ENCODE results near the gene MBLAC1.

The MBLAC1 gene

DNA sequence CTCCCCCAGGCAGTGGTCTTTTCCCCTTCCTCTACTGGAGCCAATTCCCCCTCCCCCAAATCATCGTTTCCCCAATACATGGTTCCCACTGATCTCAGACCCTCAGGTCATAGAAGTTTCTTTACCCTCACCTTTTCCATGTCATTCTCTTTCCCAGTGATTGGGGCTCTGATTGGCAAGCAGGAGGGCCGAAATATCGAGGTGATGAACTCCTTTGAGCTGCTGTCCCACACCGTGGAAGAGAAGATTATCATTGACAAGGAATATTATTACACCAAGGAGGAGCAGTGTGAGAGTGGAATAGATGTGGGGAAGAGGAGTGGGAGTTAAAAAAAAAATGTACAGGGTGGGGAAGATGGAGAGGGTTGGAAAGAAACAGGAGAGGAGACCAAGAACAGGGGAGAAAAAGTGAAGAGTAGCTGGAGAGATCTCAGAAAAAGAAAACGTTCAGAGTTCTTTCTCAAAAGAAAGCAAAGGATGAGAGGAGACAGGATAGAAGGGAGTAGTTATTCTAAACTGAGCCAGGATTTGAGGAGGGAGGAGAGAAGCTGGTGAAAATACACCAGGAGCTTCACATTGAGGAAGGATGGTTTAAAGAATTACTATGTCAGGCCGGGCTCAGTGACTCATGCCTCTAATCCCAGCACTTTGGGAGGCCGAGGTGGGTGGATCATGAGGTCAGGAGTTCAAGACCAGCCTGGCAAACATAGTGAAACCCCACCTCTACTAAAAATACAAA, 37.1 kb upstream of the MBLAC1 start:
- Histone ChIP-seq H3K9me3 (ENCODE audit: control insufficient read depth, low read length) (no peaks in the 10 kb centered on the region), H3K4me1 (ENCODE audit: control insufficient read depth, insufficient read depth, low read length) (peaks cover 16% of the 10 kb centered on the region), H3K27me3 (ENCODE audit: control insufficient read depth, insufficient read depth, low read length) (no peaks in the 10 kb centered on the region), H3K9ac (ENCODE audit: low read length) (peak overlapping the region; percentile 87), H3K4me3 (ENCODE audit: low read length) (peak overlapping the region; percentile 87), H3K36me3 (ENCODE audit: control insufficient read depth, insufficient read depth, low read length) (peaks cover 14% of the 10 kb centered on the region)

DNA sequence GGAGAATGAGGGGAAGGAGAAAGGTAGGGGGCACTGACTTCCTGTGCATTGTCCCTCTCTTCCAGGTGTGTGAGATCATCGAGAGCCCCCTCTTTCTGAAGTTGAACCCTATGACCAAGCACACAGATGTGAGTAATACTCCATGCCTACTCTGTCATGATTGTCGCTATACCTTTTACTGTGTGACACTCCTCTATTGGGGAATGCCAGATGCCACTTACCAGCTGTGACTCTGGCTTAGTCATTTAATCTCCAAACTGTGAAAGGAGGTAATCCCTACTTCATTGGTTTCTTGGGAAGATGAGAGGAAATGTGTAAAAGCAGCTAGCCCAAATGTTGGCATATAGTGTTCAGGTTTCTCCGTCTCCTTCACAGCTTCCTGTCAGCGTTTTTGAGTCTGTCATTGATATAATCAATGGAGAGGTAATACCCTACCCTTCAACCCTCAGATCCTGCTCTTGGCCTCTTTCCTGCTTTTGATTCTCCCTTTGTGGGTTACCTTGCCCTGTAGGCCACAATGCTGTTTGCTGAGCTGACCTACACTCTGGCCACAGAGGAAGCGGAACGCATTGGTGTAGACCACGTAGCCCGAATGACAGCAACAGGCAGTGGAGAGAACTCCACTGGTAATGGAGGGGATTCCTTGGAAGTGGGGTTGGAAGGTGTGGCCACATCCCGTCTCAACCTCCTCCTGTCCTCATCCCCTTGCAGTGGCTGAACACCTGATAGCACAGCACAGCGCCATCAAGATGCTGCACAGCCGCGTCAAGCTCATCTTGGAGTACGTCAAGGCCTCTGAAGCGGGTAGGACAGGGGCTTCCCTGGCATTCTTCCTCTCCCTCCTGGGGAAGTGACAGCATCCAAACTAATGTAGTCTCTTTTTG, 36.0 kb upstream of the MBLAC1 start:
- no peaks in the 10 kb centered on the region for H3K27me3 ChIP-seq (ENCODE audit: control insufficient read depth, insufficient read depth, low read length)
- H3K36me3 ChIP-seq (ENCODE audit: control insufficient read depth, insufficient read depth, low read length): peaks cover 14% of the 10 kb centered on the region
- no peak overlapping the region for H3K4me3 ChIP-seq (ENCODE audit: low read length)
- no peaks in the 10 kb centered on the region for H3K9me3 ChIP-seq (ENCODE audit: control insufficient read depth, low read length)
- peaks cover 16% of the 10 kb centered on the region for H3K4me1 ChIP-seq (ENCODE audit: control insufficient read depth, insufficient read depth, low read length)
- no peak overlapping the region for H3K9ac ChIP-seq (ENCODE audit: low read length)

DNA sequence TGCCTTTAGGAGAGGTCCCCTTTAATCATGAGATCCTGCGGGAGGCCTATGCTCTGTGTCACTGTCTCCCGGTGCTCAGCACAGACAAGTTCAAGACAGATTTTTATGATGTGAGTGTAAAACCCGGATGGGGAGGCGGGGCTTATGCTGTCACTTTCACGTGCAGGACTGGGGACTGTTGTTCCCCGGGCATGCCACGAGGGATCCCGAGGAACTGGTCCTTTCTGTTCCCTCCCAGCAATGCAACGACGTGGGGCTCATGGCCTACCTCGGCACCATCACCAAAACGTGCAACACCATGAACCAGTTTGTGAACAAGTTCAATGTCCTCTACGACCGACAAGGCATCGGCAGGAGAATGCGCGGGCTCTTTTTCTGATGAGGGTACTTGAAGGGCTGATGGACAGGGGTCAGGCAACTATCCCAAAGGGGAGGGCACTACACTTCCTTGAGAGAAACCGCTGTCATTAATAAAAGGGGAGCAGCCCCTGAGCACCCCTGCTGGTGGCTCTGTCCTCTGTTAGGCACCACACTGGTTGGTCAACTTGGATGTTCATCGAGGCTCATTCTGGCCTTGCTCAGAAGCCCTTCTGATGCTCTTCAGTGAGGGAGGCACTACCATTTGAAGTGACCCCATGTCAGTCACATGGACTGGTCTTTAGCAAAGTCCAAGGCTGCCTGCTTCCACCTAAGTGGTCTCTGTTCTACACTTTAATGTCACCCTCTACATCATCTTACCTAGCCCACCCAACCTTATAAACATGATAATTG, 35.2 kb upstream of the MBLAC1 start:
- Histone ChIP-seq H3K4me1 (ENCODE audit: control insufficient read depth, insufficient read depth, low read length) (peaks cover 16% of the 10 kb centered on the region), H3K9me3 (ENCODE audit: control insufficient read depth, low read length) (no peaks in the 10 kb centered on the region), H3K36me3 (ENCODE audit: control insufficient read depth, insufficient read depth, low read length) (peaks cover 14% of the 10 kb centered on the region), H3K27me3 (ENCODE audit: control insufficient read depth, insufficient read depth, low read length) (no peaks in the 10 kb centered on the region), H3K9ac (ENCODE audit: low read length) (no peak overlapping the region), H3K4me3 (ENCODE audit: low read length) (no peak overlapping the region)

DNA sequence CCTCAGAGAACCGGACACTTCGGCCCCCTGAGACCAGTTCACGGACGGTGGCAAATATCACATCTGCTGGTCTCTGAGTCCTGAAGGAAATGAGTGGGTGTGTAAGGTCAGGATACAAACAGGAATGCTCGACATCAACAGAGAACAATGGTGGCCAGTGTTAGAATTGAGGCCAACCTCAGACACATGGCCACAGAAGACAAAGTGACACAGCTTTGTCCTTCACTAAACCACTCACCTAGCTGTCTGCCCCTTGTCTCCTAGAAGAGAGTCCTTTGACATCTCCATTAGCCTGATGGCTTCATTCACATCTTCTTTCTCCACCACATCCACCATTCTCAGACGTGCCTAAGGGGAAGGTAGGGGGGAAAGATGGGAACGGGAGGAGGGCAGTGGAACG, 33.7 kb upstream of the MBLAC1 start:
- Histone ChIP-seq H3K36me3 (ENCODE audit: control insufficient read depth, insufficient read depth, low read length) (peaks cover 21% of the 10 kb centered on the region), H3K4me3 (ENCODE audit: low read length) (no peak overlapping the region), H3K4me1 (ENCODE audit: control insufficient read depth, insufficient read depth, low read length) (peaks cover 14% of the 10 kb centered on the region), H3K27me3 (ENCODE audit: control insufficient read depth, insufficient read depth, low read length) (no peaks in the 10 kb centered on the region), H3K9me3 (ENCODE audit: control insufficient read depth, low read length) (no peaks in the 10 kb centered on the region), H3K9ac (ENCODE audit: low read length) (no peak overlapping the region)

DNA sequence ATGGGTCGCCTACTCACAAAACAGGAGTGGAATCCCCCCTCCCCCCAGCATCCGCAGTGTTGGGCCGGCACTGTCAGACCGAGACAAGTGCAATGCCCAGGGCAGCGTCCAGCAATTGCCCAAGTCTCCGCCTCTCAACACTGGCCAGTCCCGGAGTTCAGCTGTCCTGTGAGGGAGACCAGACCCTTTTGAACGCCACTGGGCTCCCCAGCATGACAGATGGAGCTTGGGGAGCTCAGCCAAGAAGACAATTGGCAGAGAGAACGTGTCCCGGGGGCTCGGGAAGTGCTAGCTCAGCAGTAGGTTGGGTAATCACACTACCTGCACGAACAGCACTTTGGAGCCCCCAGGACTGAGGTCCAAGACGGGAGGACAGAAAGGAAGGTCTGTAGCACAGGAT, 33.3 kb upstream of the MBLAC1 start:
- Histone ChIP-seq H3K4me1 (ENCODE audit: control insufficient read depth, insufficient read depth, low read length) (peaks cover 10% of the 10 kb centered on the region), H3K9me3 (ENCODE audit: control insufficient read depth, low read length) (no peaks in the 10 kb centered on the region), H3K27me3 (ENCODE audit: control insufficient read depth, insufficient read depth, low read length) (no peaks in the 10 kb centered on the region), H3K4me3 (ENCODE audit: low read length) (no peak overlapping the region), H3K9ac (ENCODE audit: low read length) (no peak overlapping the region), H3K36me3 (ENCODE audit: control insufficient read depth, insufficient read depth, low read length) (peaks cover 21% of the 10 kb centered on the region)

DNA sequence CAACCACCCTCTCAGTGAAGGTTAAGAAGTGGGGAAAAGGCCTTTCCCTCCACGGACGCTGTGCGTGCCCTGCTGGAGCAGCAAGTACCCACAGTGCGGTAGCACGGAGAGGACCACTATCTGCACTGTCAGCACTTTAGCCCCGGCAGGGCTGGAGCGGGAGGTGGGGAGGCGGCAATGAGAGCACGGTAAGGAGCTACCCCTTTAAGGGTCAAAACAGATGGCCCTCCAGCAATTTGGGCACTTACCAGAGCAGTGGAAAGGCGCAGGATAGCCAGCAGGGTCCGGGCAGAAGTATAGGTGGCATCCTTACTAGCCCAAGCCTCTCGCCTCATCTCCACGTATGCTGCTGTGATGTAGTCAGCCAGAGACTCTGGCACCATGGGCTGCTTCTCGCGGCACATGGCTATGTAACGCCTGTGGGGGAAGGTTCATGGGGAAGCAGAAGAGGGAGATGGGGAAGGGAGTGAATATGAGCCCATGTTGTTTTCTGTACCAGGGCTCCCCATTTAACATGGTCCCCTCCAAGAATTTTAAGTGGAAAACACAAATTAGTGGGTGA, 32.8 kb upstream of the MBLAC1 start:
- Histone ChIP-seq H3K36me3 (ENCODE audit: control insufficient read depth, insufficient read depth, low read length) (peaks cover 24% of the 10 kb centered on the region), H3K4me3 (ENCODE audit: low read length) (no peak overlapping the region), H3K9me3 (ENCODE audit: control insufficient read depth, low read length) (no peaks in the 10 kb centered on the region), H3K9ac (ENCODE audit: low read length) (no peak overlapping the region), H3K27me3 (ENCODE audit: control insufficient read depth, insufficient read depth, low read length) (no peaks in the 10 kb centered on the region), H3K4me1 (ENCODE audit: control insufficient read depth, insufficient read depth, low read length) (peaks cover 9% of the 10 kb centered on the region)

DNA sequence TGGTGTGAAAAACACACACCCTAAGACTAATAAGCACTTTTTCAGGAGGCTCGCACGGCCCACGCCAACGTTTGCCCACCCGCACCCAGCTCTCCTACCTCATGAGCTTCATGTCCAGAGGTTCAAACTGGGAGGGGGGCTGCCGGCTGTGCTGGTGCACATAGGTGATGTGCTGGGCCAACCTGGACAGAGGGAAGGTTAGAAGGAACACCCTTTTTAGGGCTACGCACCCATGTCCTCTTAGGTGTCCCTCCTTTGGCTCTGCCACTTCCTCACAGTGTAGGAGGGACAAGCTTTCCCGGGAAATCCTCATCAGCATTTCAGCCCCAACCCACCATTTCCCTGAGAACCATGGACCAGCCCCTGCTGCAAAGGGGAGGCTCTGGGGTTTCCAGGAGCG, 31.5 kb upstream of the MBLAC1 start:
- peaks cover 13% of the 10 kb centered on the region for H3K4me1 ChIP-seq (ENCODE audit: control insufficient read depth, insufficient read depth, low read length)
- peaks cover 27% of the 10 kb centered on the region for H3K36me3 ChIP-seq (ENCODE audit: control insufficient read depth, insufficient read depth, low read length)
- no peaks in the 10 kb centered on the region for H3K9me3 ChIP-seq (ENCODE audit: control insufficient read depth, low read length)
- H3K9ac ChIP-seq (ENCODE audit: low read length): no peak overlapping the region
- H3K27me3 ChIP-seq (ENCODE audit: control insufficient read depth, insufficient read depth, low read length): no peaks in the 10 kb centered on the region
- H3K4me3 ChIP-seq (ENCODE audit: low read length): no peak overlapping the region

DNA sequence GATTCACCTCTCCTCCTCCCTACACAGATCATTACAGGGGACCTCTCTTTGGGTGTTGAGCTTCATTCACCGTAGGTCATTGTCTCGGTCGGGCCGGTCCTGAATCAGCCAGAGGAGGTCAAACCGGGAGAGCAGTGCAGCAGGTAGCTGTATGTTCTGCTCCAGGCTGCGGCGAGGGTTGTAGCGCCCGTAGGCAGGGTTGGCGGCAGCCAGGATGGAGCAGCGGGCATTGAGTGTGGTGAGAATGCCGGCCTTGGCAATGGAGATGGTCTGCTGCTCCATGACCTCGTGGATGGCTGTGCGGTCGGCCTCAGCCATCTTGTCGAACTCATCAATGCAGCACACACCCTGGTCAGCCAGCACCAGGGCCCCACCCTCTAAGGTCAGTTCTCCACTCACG, 31.1 kb upstream of the MBLAC1 start:
- peaks cover 27% of the 10 kb centered on the region for H3K36me3 ChIP-seq (ENCODE audit: control insufficient read depth, insufficient read depth, low read length)
- peaks cover 13% of the 10 kb centered on the region for H3K4me1 ChIP-seq (ENCODE audit: control insufficient read depth, insufficient read depth, low read length)
- H3K4me3 ChIP-seq (ENCODE audit: low read length): no peak overlapping the region
- no peaks in the 10 kb centered on the region for H3K9me3 ChIP-seq (ENCODE audit: control insufficient read depth, low read length)
- H3K27me3 ChIP-seq (ENCODE audit: control insufficient read depth, insufficient read depth, low read length): no peaks in the 10 kb centered on the region
- H3K9ac ChIP-seq (ENCODE audit: low read length): no peak overlapping the region

DNA sequence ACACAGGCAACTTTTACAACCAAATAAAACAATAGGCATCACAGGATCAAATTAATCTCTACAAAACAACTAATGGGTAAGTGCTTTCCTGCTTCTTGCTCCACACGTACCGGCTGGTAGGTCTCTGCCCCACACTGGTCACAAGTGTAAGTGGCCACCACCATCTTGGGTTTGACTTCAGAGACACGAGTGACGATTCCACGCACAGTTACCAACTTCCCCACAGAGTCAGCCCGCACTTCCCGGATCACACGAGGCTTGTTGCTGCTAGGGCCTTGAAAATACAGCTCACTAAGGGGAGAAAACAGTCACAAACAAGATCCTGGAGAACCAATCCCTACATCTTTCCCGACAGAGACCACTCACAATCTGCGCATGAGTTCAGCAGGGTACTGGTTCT, 27.9 kb upstream of the MBLAC1 start:
- no peak overlapping the region for H3K4me3 ChIP-seq (ENCODE audit: low read length)
- H3K36me3 ChIP-seq (ENCODE audit: control insufficient read depth, insufficient read depth, low read length): peaks cover 14% of the 10 kb centered on the region
- no peaks in the 10 kb centered on the region for H3K27me3 ChIP-seq (ENCODE audit: control insufficient read depth, insufficient read depth, low read length)
- H3K4me1 ChIP-seq (ENCODE audit: control insufficient read depth, insufficient read depth, low read length): peaks cover 28% of the 10 kb centered on the region
- H3K9ac ChIP-seq (ENCODE audit: low read length): peak overlapping the region; percentile 74
- no peaks in the 10 kb centered on the region for H3K9me3 ChIP-seq (ENCODE audit: control insufficient read depth, low read length)

DNA sequence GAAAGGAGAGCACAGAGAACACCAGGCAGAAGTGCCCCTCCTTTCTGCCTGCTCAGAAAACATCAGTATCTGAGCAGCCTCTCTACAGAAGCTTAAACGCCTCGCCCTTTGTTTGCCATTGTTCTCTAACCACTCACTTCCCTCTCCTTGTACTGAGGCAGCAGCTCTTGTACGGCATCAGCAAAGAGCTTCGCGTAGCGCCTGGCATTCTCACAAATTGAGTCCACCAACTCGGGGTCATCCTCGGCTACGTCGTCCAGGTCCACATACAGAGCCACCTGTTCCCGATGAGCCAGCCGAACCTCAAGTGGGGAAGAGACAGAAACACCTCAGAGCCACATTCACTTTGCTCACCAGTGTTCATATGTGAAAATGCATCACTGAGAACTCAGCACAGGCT, 27.3 kb upstream of the MBLAC1 start:
- peaks cover 28% of the 10 kb centered on the region for H3K4me1 ChIP-seq (ENCODE audit: control insufficient read depth, insufficient read depth, low read length)
- H3K27me3 ChIP-seq (ENCODE audit: control insufficient read depth, insufficient read depth, low read length): no peaks in the 10 kb centered on the region
- peak overlapping the region; percentile 97 for H3K4me3 ChIP-seq (ENCODE audit: low read length)
- peak overlapping the region; percentile 74 for H3K9ac ChIP-seq (ENCODE audit: low read length)
- peaks cover 13% of the 10 kb centered on the region for H3K36me3 ChIP-seq (ENCODE audit: control insufficient read depth, insufficient read depth, low read length)
- H3K9me3 ChIP-seq (ENCODE audit: control insufficient read depth, low read length): no peaks in the 10 kb centered on the region

DNA sequence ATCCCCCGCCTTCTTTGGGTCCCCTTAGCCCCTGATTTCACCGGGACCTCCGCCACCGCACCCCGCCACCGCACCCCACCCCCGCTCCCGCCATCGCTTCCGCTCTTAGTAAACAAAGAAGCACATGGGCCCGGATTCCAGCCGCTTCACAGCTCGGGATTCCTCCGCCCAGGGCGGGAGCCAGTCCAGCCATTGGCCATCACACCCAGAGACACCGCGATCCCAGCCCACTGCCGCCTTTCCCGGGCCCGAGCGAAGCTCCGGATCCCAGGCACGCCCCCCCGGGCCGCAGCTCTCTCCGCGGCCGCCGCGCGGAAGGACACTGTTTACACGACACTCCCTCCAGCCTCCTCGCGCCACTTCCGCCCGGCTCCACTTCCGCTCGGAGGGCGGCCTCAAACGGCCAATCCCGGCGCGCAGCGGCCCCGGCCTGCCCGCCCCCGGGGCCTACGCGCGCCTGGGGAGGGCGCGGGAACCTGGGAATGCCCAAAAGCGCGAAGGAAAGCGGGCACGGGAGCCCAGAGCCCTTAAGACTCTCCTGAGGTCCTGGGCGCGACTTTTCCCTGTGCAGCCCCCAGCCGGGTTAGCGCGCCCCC, 26.2 kb upstream of the MBLAC1 start:
- Histone ChIP-seq H3K9ac (ENCODE audit: low read length) (peak overlapping the region; percentile 74), H3K4me1 (ENCODE audit: control insufficient read depth, insufficient read depth, low read length) (peaks cover 28% of the 10 kb centered on the region), H3K4me3 (ENCODE audit: low read length) (peak overlapping the region; percentile 97), H3K36me3 (ENCODE audit: control insufficient read depth, insufficient read depth, low read length) (peaks cover 13% of the 10 kb centered on the region), H3K27me3 (ENCODE audit: control insufficient read depth, insufficient read depth, low read length) (no peaks in the 10 kb centered on the region), H3K9me3 (ENCODE audit: control insufficient read depth, low read length) (no peaks in the 10 kb centered on the region)

All from mucosa of stomach (tissue), 1 donor.